DND-41 (cell line): ENCODE data around the gene RASAL2.

Experiments used
- CTCF ChIP-seq: IDR thresholded peaks from 2 replicates; pipeline ENCODE4 v1.5.1; 2012; ENCODE audit warnings: borderline replicate concordance, low read length, moderate library complexity, mild to moderate bottlenecking; ENCODE audit not compliant: poor library complexity, severe bottlenecking; ENCODE audit errors: extremely low read depth
- EZH2 ChIP-seq: IDR thresholded peaks from 3 replicates; pipeline ENCODE4 v1.6.1; 2012; ENCODE audit warnings: borderline replicate concordance, low read depth, mild to moderate bottlenecking, moderate library complexity, low read length, inconsistent platforms; ENCODE audit not compliant: severe bottlenecking

DNA sequence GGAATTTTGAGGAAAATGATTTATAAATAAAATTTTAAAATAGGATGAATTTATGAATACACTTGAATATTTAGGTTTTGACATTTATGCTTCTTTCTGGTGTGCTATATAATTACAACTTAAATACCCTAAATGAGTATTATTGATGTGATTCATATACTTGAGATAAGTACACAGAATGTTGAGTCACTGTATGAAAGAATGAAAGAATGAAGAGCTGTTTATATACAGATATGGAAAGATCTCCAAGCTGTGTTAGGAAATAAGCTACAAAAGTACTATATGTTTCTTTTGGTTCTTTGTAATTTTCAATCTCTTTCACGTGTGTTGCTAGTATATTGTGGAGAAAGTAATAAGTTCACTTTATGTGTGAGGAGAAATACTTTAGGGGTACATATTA is 147.2 kb downstream of the RASAL2 start:
- no peak for TF ChIP-seq EZH2
- no peak for TF ChIP-seq CTCF
